Activated effector memory CD4-positive, alpha-beta T cell treated with anti-CD3 and anti-CD28 coated beads, Interleukin-2, amount 50 U/mL, for 16 hours (primary cell): ENCODE results near the gene DNLZ.

ENCODE experiments used
- DNase-seq: peaks from one replicate; pipeline ENCODE4 v3.0.0-alpha.2; 2020

Gene DNLZ

DNA sequence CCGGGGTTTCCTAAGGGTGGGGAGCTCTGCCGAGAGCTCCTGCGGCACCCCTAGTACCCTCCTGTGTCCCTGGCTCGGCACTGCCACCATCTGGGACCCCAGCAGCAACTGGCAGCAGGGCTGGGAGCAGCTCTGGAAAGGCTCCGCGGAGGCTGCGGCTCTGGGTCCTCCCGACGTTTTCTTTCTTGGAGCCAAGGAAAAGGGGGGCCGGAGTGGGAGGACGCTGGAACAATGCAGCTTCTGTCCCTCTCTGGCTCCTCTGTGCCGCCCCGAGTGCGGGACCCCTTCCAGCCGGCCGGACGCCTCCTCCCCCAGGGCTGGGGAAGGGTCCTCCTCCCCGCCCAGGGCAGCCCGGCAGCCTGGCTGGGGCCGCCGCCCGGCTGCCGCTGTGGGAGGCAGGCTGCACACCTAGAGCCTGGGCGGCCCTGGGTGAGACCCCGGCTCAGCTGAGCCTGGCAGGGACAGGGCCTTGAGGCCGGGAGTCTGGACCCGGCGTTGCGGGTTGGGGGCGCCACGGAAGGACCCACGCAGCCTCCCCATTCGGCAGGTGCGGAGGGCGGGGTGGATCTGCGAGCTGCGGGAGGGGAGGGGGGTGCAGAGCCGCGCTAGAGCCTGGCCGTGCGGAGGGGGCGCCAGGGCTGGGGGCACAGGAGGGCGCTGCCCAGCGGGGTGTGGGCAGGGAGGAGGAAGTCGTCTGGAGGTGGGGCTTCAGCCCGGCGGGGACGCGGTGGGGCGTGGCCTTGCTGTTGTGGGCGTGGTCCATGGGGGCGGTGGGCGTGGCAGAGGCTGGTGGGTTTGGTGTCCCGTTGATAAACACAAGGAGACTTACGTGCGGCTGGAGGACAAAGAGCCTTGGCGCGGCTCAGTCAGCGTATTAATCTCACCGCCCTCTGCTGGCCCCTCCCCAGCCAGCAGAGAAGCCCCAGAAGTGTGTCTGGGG is 21.1 kb downstream of the DNLZ start:
- DNase-seq: peak; percentile 87

DNA sequence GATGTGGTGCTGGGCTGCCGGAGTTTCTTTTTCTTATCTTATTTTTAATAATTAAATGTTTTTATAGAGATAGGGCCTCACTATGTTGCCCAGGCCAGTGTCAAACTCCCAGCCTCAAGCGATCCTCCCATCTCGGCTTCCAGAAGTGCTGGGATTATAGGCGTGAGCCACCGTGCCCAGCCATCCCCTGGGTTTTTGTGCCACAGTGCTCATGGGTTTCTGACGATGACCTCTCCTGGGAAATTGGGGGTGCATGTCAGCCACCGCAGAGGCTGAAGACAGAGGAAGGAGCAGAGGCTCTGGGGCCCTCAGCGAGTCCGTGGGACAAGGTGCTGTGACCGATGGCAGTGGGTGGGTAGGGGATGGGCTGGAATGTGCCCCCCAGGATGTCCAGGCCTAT is 21.8 kb downstream of the DNLZ start:
- DNase-seq: no peak

DNA sequence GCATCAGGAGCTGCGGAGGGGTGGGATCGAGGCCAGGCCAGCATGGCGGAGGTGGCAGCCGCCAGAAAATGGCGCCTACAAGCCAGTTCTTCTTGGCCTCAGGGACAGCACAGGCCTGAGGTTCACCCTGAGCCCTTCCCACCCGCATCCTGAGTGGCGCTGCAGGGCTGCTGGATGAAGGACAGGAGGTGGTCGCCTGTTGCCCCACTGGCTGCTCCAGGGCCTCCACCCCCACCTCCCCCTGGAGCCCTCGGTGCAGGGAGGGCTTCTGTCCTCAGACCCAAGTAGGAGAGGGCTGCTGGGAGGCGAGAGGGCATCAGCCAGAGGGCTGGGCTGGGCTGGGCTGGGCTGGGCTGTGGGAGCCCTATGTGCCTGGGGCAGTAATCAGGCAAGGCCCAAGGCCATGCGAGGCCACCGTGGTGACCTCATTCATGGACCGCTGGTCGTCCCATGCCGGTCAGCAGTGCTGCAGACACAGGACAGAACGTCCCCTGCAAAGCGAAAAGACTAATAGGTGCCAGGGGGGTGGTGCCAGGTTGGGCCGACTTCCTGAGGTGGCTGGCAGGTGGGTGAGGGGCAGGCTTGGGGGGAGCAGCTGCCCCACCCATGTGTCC is 22.4 kb downstream of the DNLZ start:
- DNase-seq: no peak

DNA sequence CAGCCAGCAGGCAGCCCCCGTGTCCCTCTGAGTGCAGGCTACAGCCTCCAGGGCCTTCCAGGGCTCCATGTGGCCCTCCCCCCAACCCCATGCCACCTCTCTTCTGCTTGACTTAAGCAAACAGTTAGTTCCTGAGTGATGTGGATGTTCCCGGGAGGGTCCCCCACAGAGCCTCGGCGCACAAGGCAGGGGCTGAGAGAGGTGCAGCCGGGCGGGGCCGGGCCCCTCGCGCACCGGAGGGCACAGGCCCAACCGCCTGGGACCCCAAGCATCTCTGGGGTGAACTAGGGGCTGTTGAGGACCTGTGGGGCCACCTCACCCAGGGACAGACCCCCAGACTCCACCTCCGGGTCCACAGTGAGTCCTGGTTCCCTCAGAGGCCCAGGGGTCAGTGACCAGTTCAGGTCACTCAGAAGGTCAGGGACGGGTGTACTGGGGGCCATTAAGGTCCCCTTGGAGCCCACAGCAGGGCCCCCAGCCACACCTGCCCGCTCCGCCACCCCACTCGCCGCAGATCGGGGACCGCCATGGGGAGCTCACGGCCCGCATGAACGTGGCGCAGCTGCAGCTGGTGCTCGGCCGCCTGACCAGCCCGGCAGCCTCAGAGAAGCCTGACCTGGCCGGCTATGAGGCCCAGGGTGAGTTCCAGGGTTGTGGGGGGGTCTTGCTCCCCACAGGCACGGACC is 23.0 kb downstream of the DNLZ start:
- DNase-seq: no peak

DNA sequence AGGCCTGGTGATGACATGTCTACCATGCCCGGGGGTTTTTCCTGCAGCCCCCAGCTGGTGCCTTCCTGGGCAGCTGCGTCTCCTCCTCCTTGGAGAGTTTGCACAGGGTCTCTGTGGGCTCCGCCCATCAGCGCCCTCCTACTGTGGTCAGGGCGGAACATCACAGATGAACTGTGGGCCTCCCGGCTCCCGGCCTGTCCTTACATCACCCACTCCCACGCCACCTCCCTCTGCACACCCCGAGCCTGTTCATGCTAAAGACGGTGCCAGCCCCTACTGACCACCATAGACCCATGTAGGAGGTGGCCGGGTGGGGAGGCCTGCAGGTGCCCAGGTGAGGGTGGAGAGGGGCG is 23.6 kb downstream of the DNLZ start:
- DNase-seq: no peak

DNA sequence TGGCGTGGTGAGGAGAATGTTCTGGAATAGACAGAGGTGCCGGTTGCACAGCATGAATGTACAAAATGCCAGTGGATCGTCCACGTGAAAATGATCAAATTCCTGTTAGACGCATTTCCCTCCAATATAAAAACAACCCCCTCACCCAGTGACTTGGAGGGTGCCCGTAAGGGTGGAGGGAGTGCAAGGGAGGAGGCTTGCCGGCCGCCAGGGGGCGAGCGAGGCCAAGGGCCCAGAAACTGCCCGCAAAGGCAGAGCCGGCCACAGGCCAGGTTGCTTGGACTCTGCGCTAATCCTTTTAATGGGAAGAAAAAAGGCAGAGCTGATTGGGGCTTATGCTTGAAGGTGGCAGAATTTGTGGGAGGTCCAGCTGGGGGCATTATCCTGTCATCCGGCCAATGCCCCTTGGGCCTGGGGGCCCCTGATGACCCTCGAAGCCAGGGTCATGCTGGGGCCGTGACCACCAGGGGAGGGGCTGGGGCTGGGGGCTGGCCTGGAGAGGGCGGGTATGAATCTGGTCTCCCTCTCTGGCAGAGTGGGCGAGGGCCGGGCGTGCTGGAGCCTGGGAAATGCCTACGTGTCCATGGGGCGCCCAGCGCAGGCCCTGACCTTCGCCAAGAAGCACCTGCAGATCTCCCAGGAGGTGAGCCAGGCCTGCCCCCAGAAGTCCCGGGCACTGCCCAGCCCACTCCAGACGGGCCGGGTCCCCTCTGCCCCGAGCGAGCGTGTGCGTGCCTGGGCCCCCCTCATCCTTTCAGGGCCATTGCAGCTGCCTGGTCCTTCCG is 24.2 kb downstream of the DNLZ start:
- DNase-seq: peak; percentile 77

DNA sequence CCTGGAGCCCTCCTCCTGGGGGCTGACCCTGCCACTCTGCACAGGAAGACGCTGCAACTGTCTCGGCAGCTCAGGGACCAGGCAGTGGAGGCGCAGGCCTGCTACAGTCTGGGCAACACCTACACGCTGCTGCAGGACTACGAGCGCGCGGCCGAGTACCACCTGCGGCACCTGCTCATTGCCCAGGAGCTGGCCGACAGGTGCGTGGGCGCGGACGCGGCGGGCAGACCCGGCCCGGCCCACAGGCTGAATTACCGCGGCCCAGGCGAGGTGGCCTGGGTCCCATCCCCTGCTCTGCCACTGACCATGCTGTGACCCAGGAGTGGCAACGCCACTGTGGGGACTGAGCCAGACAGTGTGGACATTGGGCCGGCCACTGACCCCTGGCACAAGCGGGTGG is 25.0 kb downstream of the DNLZ start:
- DNase-seq: no peak

DNA sequence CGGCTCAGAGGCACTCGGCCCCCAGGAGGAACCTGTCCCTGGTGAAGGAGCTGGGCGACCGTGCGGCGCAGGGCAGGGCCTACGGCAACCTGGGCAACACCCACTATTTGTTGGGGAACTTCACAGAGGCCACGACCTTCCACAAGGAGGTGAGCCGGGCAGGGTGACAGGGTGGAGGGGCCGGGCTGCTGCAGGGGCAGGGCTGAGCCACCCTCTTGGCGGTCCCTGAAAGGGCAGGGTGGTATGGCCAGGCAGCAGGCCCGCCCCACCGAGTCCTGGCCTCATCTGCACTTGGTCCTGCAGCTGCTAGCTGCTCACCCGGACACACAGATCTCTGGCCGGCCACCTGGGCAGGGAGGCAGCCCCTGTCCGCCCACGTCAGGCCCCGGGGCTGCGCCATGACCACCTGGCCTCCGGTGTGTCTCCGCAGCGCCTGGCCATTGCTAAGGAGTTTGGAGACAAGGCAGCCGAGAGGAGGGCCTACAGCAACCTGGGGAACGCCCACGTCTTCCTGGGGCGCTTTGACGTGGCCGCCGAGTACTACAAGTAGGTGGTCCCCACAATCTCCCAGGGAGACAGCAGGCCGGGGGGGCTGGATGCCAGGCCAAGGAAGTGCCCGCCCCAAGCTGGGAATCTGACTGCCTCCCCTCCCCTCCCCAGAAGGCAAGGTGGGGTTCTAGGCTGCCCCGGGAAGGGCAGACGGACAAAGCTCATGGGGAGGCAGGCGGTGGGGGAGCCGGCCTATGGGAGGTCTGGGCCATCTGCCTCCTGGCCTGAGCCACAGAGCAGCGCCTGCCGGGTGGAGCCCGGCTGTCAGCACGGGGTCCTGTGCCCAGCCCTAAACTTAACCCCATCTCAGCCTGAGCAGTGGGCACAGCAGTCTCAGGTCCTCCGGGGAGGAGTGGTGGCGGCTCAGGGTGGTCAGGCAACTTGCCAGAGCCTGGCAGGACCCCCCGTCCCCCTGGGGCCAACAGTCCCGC is 25.8 kb downstream of the DNLZ start:
- no peak for DNase-seq

DNA sequence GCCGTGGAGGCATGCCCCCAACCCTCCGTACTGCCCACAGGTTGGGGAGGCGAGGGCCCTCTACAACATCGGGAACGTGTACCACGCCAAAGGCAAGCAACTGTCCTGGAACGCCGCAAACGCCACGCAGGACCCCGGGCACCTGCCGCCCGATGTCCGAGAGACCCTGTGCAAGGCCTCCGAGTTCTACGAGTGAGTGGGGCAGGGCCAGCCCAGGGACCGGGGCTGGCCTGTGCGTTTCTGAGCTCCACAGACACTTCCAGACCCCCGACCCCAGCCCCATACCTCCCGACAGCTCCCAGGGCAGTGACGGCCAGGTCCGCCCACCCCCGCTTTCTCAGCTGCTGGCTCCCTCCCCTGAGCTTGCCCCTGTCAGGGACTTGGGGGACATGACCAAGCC is 26.7 kb downstream of the DNLZ start:
- no peak for DNase-seq

DNA sequence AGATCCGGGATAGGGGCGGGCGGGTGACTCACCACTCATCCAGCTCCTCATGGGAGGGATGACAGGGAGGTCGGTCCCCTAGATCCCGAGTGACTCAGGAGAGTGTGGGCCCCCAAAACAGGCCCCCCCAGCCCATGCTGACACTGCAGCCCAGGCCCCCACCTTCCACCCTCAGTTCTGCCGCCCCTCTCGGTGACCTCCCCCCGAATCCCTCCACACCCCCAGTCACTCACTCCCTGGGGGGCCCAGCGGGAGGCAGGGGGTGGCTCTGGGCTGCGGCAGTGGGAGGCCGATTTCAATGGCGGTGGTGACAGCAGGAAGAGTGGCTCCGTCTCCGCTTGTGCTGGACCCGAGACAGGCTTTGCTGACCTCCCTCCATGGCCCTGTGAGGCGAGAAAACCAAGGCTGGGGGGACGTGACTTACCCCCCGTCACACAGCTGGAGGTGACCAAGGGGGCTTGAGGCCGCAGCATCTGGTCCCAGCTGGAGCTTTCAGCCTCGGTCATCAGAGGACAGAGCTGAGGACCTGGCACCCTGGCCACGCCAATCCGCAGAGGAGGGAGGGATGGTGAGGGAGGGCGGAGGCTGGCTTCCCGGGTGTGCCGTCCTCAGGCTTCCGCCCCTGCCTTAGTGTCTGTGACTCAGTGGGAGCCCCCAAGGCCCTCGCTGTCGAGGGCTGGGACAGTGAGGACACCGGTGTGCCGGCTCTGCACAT is 27.2 kb downstream of the DNLZ start:
- DNase-seq: no peak

DNA sequence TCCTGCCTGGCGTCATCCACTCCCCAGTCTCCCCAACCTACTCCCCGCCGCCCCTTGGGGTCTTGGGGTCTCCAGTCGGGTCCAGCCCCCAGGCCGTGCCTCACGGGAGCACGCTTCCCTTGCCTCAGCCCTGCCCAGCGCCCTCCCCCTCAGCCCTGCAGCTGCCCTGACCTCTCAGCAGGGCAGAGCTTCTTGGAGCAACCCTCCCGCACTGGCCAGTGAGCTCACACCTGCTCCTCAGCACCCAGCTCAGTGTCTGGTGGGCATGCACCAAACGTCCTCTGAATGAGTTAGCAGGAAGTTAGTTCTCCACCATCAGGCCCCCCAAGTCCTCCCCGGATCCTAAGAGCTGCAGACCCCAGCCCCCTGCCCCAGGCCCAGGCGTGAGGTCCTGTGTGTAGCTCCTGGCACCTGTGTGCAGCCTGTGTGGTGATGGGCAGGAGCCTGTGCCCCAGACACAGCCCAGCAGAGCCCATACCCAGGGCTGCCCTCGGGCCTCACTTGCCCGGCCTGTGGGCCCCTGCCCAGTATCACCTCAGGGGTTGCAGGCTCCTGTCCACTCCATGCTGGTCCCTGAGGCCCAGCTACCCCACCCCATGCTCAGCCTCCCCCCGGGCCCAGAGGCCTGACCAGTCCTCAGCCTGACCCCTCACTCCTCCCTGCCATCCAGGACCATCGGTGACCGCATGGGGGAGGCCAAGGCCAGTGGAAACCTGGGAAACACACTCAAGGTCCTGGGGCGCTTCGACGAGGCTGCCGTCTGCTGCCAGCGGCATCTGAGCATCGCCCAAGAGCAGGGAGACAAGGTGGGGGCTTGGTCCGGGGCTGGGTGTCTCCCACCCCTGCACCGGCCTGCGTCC is 28.0 kb downstream of the DNLZ start:
- no peak for DNase-seq

DNA sequence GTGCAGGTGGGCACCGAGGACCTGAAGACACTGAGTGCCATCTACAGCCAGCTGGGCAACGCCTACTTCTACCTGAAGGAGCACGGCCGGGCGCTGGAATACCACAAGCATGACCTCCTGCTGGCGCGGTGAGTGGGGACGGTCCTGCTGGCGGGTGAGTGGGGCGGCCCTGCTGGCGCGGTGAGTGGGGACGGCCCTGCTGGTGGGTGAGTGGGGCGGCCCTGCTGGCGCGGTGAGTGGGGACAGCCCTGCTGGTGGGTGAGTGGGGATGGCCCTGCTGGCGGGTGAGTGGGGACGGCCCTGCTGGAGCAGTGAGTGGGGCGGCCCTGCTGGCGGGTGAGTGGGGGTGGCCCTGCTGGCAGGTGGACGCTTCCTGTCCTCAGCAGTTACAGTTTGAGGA is 29.0 kb downstream of the DNLZ start:
- DNase-seq: no peak

DNA sequence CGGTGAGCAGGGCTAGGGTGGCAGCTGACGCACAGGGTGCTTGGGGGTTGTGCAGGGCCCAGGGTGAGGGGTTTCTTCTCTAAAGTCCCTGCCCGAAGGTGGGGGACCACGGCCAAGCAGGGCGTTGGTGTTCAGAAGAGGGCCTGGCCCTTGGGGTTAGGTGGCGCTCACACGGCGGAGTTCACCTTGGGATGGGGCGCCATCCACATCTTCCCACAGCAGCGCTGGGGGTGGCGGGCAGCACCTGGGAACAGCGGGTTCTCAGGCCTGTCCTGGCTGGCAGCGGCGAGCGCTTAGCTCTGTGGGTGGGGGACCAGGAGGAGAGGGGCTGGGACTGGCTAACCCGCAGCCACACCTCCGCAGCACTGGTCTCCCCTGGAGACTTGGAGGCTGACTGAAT is 30.1 kb downstream of the DNLZ start:
- DNase-seq: no peak

DNA sequence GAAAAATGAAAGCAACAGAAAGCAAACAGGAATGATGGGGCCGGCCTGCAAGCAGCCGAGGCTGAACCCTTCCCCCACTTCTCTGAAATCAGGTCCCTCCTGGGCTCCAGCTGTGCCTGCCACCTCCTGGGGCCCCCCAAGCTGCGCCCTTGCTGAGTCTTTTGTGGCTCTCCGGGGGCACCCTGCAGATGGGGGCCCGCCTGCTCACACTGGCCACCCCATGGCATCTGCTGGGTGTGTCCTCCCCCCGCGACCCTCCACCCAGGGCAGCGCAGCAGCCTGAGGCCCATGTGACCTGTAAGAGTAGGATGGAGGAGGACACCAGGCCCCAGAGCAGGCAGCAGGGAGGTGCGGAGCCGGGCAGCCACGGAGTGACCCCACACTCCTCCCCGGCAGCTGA is 30.5 kb downstream of the DNLZ start:
- DNase-seq: no peak

DNA sequence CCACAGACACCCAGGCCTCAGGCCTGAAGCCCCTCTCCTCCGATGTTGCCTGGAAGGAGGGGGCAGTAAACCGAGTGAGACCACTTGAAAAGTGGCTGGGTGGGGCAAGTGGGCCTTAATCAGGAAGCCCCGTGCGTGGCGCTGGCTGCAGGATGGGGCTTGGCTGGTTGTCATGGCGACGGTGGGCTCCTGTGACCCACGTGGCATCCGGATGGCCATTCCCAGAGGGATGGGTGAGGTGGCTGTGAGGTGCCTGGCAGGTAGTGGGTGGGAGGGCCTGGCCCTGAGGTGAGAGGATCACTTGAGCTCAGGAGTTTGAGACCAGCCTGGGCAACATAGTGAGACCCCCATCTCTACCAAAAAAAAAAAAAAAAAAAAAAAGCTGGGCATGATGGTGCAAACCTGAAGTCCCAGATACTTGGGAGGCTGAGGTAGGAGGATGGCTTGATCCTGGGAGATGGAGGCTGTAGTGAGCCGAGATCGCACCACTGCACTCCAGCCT is 31.0 kb downstream of the DNLZ start:
- DNase-seq: no peak

DNA sequence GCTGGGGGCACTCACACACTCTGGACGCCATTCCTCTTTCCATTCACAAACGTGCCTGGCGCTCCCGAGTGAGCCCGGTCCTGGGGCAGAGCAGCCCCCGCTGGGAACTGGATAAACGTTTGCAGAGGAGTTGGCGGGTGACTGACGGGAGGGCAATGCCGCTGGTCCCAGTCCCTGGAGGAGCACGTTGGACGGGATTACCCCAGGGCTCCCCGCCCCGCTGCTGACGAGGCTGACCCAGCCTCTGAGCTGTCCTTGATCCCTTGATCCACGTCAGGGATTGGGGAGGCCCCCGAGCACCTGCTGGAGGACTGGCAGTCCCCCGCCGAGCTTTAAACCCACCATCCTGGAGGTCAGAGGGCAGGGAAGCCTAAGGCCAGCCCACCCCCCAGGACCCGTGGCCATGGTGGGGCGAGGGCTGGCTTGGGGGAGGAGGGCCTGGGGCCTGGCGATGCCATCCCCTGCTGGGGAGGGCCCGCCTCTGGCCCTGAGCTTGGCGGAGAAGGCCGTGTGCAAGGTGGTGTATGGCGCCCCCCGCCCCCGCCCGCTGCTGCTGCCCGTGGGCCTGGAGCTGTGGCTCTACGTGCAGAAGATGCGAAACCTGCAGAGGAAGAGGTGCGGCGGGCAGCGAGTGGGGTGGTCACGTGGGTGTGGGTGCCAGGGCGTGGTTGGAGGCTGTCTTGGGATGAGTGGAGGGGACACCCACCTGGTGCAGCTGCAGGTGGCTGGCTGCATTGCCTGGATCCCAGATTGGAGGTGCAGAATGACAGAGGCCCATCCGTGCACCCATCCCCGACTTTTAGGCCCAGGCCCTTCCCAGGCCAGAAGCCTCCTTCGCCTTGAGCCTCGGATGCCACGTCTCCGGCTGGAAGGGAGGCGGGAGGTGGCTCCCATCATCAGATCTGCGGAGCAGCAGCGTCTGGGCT is 31.7 kb downstream of the DNLZ start:
- no peak for DNase-seq

DNA sequence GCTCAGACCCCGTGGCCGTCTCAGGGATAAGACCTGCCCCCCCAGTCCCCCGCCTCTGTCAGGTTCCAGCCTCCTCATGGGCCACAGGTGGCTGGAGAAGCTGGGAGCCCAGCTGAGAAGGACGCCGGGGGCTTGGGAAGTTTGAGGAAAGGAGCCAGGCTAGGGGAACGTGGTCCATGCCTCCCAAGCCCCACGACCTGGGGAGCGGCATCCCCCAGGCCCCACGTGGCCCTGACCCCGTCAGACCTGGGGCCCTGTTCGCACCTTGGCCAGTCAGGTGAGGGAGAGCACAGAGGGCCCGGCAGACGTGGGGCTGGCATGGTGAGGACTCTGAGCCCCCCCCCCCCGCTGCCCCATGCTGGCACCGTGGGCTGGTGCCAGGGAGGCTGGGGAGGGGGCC is 32.5 kb downstream of the DNLZ start:
- no peak for DNase-seq

DNA sequence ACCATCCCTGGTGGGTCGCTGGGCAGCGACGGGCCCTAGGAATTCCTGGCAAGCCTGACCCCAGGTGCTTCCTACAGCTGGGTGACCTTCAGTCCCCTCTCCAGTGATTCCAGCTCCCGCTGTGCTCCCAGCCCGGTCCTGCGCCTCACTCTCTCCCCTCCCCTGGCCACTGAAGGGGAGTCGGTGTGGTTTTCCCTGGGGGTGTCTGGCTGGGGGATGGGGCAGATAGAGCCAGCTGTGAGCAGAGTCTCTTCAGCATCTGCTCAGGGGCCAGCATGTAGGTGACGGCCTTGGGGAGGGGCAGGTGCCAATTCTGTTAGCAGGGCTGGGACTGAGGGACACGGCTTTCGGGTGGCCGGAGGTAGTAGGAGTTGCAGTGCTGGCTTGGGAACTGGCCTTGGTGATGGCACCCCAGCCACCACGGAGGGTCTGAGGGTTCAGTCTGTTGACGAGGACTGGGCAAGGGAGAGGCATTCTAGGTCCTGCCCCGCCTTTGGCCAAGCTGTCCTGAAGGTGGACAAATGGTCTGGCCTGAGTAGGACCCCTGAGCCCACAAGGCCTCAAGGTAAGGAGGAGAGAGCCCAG is 33.0 kb downstream of the DNLZ start:
- DNase-seq: no peak
